Measurements from ENCODE around the gene GRP. TPM values are rescaled to one million over a fixed set of nuclear protein-coding genes. Genes with fewer than 3 reads are reported as not detected.

Gene GRP
- total and polyA plus RNA-seq, 2 donors from 2014 or later, result not detected

DNA sequence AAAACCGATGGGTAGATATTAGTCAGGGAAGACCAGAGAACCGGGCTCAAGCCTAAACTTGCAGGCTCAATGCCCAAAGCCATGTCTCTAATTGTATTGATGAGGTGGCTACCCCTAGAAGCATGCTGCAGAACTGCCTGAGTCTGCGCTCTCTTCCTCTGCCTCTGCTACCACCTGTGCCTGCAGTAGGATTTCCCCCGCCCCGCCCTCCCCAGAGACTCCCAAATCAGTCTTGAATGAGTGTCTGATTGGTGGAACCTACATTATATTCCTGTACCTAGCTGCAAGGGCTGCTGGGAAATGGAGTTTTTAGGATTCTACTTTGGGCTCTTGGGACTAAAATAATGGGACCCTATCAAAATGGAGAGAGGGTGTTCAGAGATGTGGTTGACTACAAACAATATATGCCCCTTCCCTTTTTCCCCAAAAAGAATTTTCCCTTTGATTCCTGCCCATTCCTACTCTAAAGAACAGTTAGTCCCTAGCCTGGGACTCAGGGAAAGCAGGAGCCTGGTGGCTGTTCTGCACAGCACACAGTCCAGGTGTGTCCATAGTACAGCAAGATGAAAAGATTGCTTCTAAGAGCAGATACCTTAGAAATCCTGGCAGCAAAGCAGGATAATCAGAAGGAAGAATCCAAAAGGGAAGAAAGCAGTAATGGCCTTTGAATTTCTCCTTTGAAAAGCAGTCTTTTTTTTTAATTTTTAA, 12.5 kb downstream of the GRP start:
- Histone ChIP-seq H3K9ac (ENCODE audit: low read length in 3 of 3) (no peak overlapping the region), H3K27ac (ENCODE audit: low read depth in 2 of 2, low read length in 2 of 2) (no peak overlapping the region), H3K36me3 (ENCODE audit: control insufficient read depth in 2 of 3, insufficient read depth in 3 of 3, low read length in 3 of 3) (no peaks in the 10 kb centered on the region), H3K4me1 (ENCODE audit: control insufficient read depth in 2 of 3, insufficient read depth in 2 of 3, low read depth in 1 of 3, low read length in 3 of 3) (no peaks in the 10 kb centered on the region), H3K27me3 (ENCODE audit: control insufficient read depth, insufficient read depth, low read length) (no peaks in the 10 kb centered on the region), H3K9me3 (ENCODE audit: control insufficient read depth in 2 of 3, insufficient read depth in 1 of 3, low read length in 3 of 3) (no peaks in the 10 kb centered on the region), H3K4me3 (ENCODE audit: low read length in 3 of 3) (no peak overlapping the region)
- FAIRE-seq (no peak), DNase-seq (no peak)
- TF ChIP-seq, protein P1, sequence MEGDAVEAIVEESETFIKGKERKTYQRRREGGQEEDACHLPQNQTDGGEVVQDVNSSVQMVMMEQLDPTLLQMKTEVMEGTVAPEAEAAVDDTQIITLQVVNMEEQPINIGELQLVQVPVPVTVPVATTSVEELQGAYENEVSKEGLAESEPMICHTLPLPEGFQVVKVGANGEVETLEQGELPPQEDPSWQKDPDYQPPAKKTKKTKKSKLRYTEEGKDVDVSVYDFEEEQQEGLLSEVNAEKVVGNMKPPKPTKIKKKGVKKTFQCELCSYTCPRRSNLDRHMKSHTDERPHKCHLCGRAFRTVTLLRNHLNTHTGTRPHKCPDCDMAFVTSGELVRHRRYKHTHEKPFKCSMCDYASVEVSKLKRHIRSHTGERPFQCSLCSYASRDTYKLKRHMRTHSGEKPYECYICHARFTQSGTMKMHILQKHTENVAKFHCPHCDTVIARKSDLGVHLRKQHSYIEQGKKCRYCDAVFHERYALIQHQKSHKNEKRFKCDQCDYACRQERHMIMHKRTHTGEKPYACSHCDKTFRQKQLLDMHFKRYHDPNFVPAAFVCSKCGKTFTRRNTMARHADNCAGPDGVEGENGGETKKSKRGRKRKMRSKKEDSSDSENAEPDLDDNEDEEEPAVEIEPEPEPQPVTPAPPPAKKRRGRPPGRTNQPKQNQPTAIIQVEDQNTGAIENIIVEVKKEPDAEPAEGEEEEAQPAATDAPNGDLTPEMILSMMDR (IDR thresholded peaks at IDR 0.05; ENCODE audit: borderline replicate concordance, extremely low read depth, insufficient read depth), result no peak
- intact Hi-C loops (cut with DNase I), result no loop called here

DNA sequence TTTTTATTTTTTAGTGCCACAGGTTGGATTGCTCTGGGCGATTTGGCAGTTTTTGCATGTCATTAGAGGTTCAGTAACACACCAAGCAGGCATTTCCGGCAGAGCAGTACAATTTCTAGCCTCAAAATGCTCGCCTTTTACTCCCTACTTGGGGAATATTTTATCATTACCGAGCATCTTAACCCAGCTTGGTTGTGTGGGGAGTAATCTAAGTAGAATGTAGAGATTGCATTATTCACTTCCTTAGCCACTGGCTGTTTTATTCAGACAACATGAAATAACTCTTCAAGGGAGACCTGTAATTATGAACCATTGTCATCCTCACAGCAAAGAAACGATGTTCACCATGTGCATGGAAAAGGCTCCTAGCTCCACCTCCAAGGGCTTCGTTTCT, 13.1 kb downstream of the GRP start:
- no peak overlapping the region for H3K4me3 ChIP-seq (ENCODE audit: low read length in 3 of 3)
- no peaks in the 10 kb centered on the region for H3K27me3 ChIP-seq (ENCODE audit: control insufficient read depth, insufficient read depth, low read length)
- no peaks in the 10 kb centered on the region for H3K9me3 ChIP-seq (ENCODE audit: control insufficient read depth in 2 of 3, insufficient read depth in 1 of 3, low read length in 3 of 3)
- H3K4me1 ChIP-seq (ENCODE audit: control insufficient read depth in 2 of 3, insufficient read depth in 2 of 3, low read depth in 1 of 3, low read length in 3 of 3), result no peaks in the 10 kb centered on the region
- H3K27ac ChIP-seq (ENCODE audit: low read depth in 2 of 2, low read length in 2 of 2), result no peak overlapping the region
- intact Hi-C loops (cut with DNase I), result no loop called here
- H3K9ac ChIP-seq (ENCODE audit: low read length in 3 of 3), result no peak overlapping the region
- TF ChIP-seq, protein P1 (IDR thresholded peaks at IDR 0.05; ENCODE audit: borderline replicate concordance, extremely low read depth, insufficient read depth), result no peak
- FAIRE-seq (no peak), DNase-seq (no peak)
- H3K36me3 ChIP-seq (ENCODE audit: control insufficient read depth in 2 of 3, insufficient read depth in 3 of 3, low read length in 3 of 3), result no peaks in the 10 kb centered on the region

DNA sequence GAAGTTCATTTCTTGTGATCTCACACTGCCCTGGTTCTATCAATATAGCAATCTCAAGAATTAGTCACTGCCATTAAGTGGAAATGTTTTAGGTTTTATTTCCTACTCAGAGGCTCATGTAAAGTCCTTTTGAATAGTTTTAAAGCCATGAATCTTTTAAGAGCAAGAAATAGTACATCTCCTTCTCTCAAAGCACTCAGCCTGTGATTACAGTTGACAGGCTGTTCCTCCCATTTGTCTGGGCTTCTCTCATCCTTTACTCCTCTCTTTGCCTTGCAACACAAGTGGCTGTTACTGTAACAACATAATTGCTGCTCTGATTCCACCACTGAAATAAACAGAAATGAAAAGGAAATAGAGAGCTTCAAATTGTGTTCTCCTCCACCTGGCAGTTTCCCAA, 18.4 kb downstream of the GRP start:
- H3K27ac ChIP-seq (ENCODE audit: low read depth in 2 of 2, low read length in 2 of 2), result no peak overlapping the region
- H3K4me3 ChIP-seq (ENCODE audit: low read length in 3 of 3), result no peak overlapping the region
- no peaks in the 10 kb centered on the region for H3K4me1 ChIP-seq (ENCODE audit: control insufficient read depth in 2 of 3, insufficient read depth in 2 of 3, low read depth in 1 of 3, low read length in 3 of 3)
- TF ChIP-seq, protein P1 (IDR thresholded peaks at IDR 0.05; ENCODE audit: borderline replicate concordance, extremely low read depth, insufficient read depth), result no peak
- H3K9ac ChIP-seq (ENCODE audit: low read length in 3 of 3), result no peak overlapping the region
- H3K27me3 ChIP-seq (ENCODE audit: control insufficient read depth, insufficient read depth, low read length), result no peaks in the 10 kb centered on the region
- no peak for DNase-seq
- no peak for FAIRE-seq
- intact Hi-C loops (cut with DNase I), result no loop called here
- H3K36me3 ChIP-seq (ENCODE audit: control insufficient read depth in 2 of 3, insufficient read depth in 3 of 3, low read length in 3 of 3), result no peaks in the 10 kb centered on the region
- no peaks in the 10 kb centered on the region for H3K9me3 ChIP-seq (ENCODE audit: control insufficient read depth in 2 of 3, insufficient read depth in 1 of 3, low read length in 3 of 3)

DNA sequence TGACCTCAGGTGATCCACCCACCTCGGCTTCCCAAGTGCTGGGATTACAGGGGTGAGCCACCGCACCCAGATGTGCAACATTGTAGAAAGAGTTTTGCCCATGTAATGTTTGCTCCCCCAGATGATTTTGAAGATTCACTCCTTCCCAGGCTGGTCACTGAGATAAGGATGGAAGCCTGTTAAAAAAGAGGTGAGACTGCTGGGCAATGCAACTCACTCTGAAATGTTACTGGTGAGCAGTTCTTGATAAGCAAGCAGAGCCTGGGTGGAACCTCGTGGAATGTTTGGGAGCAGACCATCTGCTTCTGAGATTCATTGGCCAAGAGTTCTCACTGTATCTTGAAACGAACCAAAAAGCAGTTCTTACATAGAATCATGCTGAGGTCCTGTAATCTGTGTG, 19.7 kb downstream of the GRP start:
- intact Hi-C loops (cut with DNase I), result no loop called here
- Histone ChIP-seq H3K27me3 (ENCODE audit: control insufficient read depth, insufficient read depth, low read length) (no peaks in the 10 kb centered on the region), H3K27ac (ENCODE audit: low read depth in 2 of 2, low read length in 2 of 2) (no peak overlapping the region), H3K4me3 (ENCODE audit: low read length in 3 of 3) (no peak overlapping the region), H3K4me1 (ENCODE audit: control insufficient read depth in 2 of 3, insufficient read depth in 2 of 3, low read depth in 1 of 3, low read length in 3 of 3) (no peaks in the 10 kb centered on the region), H3K9ac (ENCODE audit: low read length in 3 of 3) (no peak overlapping the region), H3K36me3 (ENCODE audit: control insufficient read depth in 2 of 3, insufficient read depth in 3 of 3, low read length in 3 of 3) (no peaks in the 10 kb centered on the region), H3K9me3 (ENCODE audit: control insufficient read depth in 2 of 3, insufficient read depth in 1 of 3, low read length in 3 of 3) (no peaks in the 10 kb centered on the region)
- TF ChIP-seq, protein P1 (IDR thresholded peaks at IDR 0.05; ENCODE audit: borderline replicate concordance, extremely low read depth, insufficient read depth), result no peak
- DNase-seq, result no peak
- FAIRE-seq, result no peak
